CD4-positive, CD25-positive, alpha-beta regulatory T cell (primary cell): Measurements from ENCODE around the gene DNAJB2. TPM values are rescaled to one million over a fixed set of nuclear protein-coding genes. Genes with fewer than 3 reads are reported as not detected.
A peak's percentile ranks its signal among the peaks of the same experiment; 100 is the strongest.

ENCODE experiments used
- ATAC-seq, 2 donors: fragments of 150-1000 bp; cut with Tn5 transposase; one replicate each; pipeline ENCODE4 v1.10.0; 2021; ENCODE audit warnings: low read depth in 2 of 2, moderate number of reproducible peaks in 2 of 2, moderate library complexity in 1 of 2
- DNase-seq, 3 donors: peaks; one replicate each; pipeline versions ENCODE4 v3.0.0 to v3.0.0-alpha.2; 2012 to 2022; ENCODE audit warnings: mixed read lengths in 1 of 3
- H3K27ac ChIP-seq: one replicate; pipeline ENCODE4 v1.7.0; 2013; ENCODE audit warnings: mild to moderate bottlenecking, low read length; ENCODE audit not compliant: insufficient read depth, poor library complexity, severe bottlenecking
- H3K27me3 ChIP-seq: one replicate; pipeline ENCODE4 v1.7.0; 2013; ENCODE audit warnings: low read length; ENCODE audit not compliant: control insufficient read depth, insufficient read depth
- H3K36me3 ChIP-seq: one replicate; pipeline ENCODE4 v1.7.0; 2013; ENCODE audit warnings: mild to moderate bottlenecking, low read length, moderate library complexity; ENCODE audit not compliant: control insufficient read depth, insufficient read depth
- H3K4me1 ChIP-seq: 2 replicates; pipeline ENCODE4 v1.7.0; 2013; ENCODE audit warnings: mild to moderate bottlenecking, low read length; ENCODE audit not compliant: insufficient read depth, control insufficient read depth, poor library complexity, severe bottlenecking
- H3K4me3 ChIP-seq: one replicate; pipeline ENCODE4 v1.7.0; 2013; ENCODE audit warnings: low read depth, mild to moderate bottlenecking, low read length, moderate library complexity
- H3K9me3 ChIP-seq, 2 experiments: 1 replicate in 1 of 2; 2 replicates in 1 of 2; pipeline ENCODE4 v1.7.0; 2013; ENCODE audit warnings: low read length in 2 of 2, mild to moderate bottlenecking in 1 of 2, moderate library complexity in 1 of 2; ENCODE audit not compliant: control insufficient read depth in 2 of 2
- H3K27ac Mint-ChIP-seq, 3 donors: one replicate each; pipeline ENCODE4 v1.8.0; 2020 to 2022; ENCODE audit warnings: mild to moderate bottlenecking in 3 of 3, mixed read lengths in 3 of 3, moderate library complexity in 2 of 3
- H3K27me3 Mint-ChIP-seq: one replicate; pipeline ENCODE4 v1.8.0; 2022; ENCODE audit warnings: mild to moderate bottlenecking, mixed read lengths
- H3K36me3 Mint-ChIP-seq: one replicate; pipeline ENCODE4 v1.8.0; 2020; ENCODE audit warnings: mixed read lengths
- H3K4me1 Mint-ChIP-seq, 4 donors: one replicate each; pipeline ENCODE4 v1.8.0; 2020 to 2022; ENCODE audit warnings: mixed read lengths in 4 of 4, mild to moderate bottlenecking in 1 of 4
- H3K4me3 Mint-ChIP-seq, 4 donors: one replicate each; pipeline ENCODE4 v1.8.0; 2020 to 2022; ENCODE audit warnings: mild to moderate bottlenecking in 4 of 4, mixed read lengths in 4 of 4, moderate library complexity in 3 of 4
- H3K9me3 Mint-ChIP-seq, 7 donors: one replicate each; pipeline ENCODE4 v1.8.0; 2020 to 2022; ENCODE audit warnings: mixed read lengths in 7 of 7, mild to moderate bottlenecking in 3 of 7, moderate library complexity in 2 of 7
- polyA plus RNA-seq, 4 donors: library from polyadenylated mRNA; unstranded; fragments of 300-500 nt; fragmentation: Illumina TruSeq; gene quantifications; one replicate each; pipeline ENCODE4 v1.2.3, GENCODE V29; 2021
- total RNA-seq: library from RNA; stranded (reverse); gene quantifications from one replicate; pipeline ENCODE4 v1.2.3, GENCODE V29; 2022

DNAJB2 gene
- total and polyA plus RNA-seq, 5 donors from 2014 or later = 6.0 to 133 (median 6.3) TPM

GRCh38 chr2:219293736-219294231 is 14.6 kb downstream of the DNAJB2 start:
- peaks cover 21% of the 10 kb centered on the region for H3K27me3 Mint-ChIP-seq
- H3K4me3 ChIP-seq = no peak overlapping the region
- H3K27me3 ChIP-seq = no peaks in the 10 kb centered on the region
- H3K4me1 ChIP-seq = peaks cover 13% of the 10 kb centered on the region
- DNase-seq (no peak), ATAC-seq (no peak)
- no peak overlapping the region for H3K27ac ChIP-seq
- H3K27ac Mint-ChIP-seq = no peak overlapping the region
- no peaks in the 10 kb centered on the region for H3K9me3 Mint-ChIP-seq
- H3K36me3 ChIP-seq = no peaks in the 10 kb centered on the region
- peaks cover 0 to 25% (median 5%) of the 10 kb centered on the region in 4 donors for H3K4me1 Mint-ChIP-seq
- H3K4me3 Mint-ChIP-seq = peak overlapping the region in 3 of 4 donors; percentile 54 to 88 (median 80)
- H3K9me3 ChIP-seq = no peaks in the 10 kb centered on the region
- H3K36me3 Mint-ChIP-seq = no peaks in the 10 kb centered on the region

GRCh38 chr2:219294356-219295351 is 15.5 kb downstream of the DNAJB2 start:
- peak overlapping the region in 2 of 3 donors; percentile 68 to 82 for H3K27ac Mint-ChIP-seq
- no peaks in the 10 kb centered on the region for H3K27me3 ChIP-seq
- H3K4me3 ChIP-seq = no peak overlapping the region
- H3K27ac ChIP-seq = peak overlapping the region; percentile 59
- H3K27me3 Mint-ChIP-seq = peaks cover 25% of the 10 kb centered on the region
- no peaks in the 10 kb centered on the region for H3K36me3 ChIP-seq
- H3K36me3 Mint-ChIP-seq = no peaks in the 10 kb centered on the region
- H3K9me3 Mint-ChIP-seq = no peaks in the 10 kb centered on the region
- peak overlapping the region in 3 of 4 donors; percentile 80 to 88 (median 87) for H3K4me3 Mint-ChIP-seq
- ATAC-seq (peak; percentile 95 to 97), DNase-seq (peak; percentile 82 to 92 (median 88))
- peaks cover 0 to 29% (median 5%) of the 10 kb centered on the region in 4 donors for H3K4me1 Mint-ChIP-seq
- no peaks in the 10 kb centered on the region for H3K9me3 ChIP-seq
- peaks cover 16% of the 10 kb centered on the region for H3K4me1 ChIP-seq

GRCh38 chr2:219296142-219296541 is 17.0 kb downstream of the DNAJB2 start:
- Histone ChIP-seq H3K4me1 (peaks cover 16% of the 10 kb centered on the region), H3K27ac (no peak overlapping the region), H3K9me3 (no peaks in the 10 kb centered on the region), H3K4me3 (no peak overlapping the region), H3K27me3 (no peaks in the 10 kb centered on the region), H3K36me3 (no peaks in the 10 kb centered on the region)
- no peaks in the 10 kb centered on the region for H3K9me3 Mint-ChIP-seq
- H3K27me3 Mint-ChIP-seq = peaks cover 39% of the 10 kb centered on the region
- H3K36me3 Mint-ChIP-seq = no peaks in the 10 kb centered on the region
- ATAC-seq (no peak), DNase-seq (no peak)
- H3K4me3 Mint-ChIP-seq = no peak overlapping the region
- peaks cover 0 to 29% (median 5%) of the 10 kb centered on the region in 4 donors for H3K4me1 Mint-ChIP-seq
- no peak overlapping the region for H3K27ac Mint-ChIP-seq

- Mint-ChIP-seq H3K9me3 (no peaks in the 10 kb centered on the region), H3K27me3 (peaks cover 46% of the 10 kb centered on the region), H3K4me1 (peaks cover 0 to 29% (median 5%) of the 10 kb centered on the region in 4 donors), H3K4me3 (no peak overlapping the region), H3K36me3 (no peaks in the 10 kb centered on the region), H3K27ac (no peak overlapping the region)
- Histone ChIP-seq H3K27ac (no peak overlapping the region), H3K4me3 (no peak overlapping the region), H3K9me3 (no peaks in the 10 kb centered on the region), H3K27me3 (peaks cover 2% of the 10 kb centered on the region), H3K4me1 (peaks cover 16% of the 10 kb centered on the region), H3K36me3 (no peaks in the 10 kb centered on the region)
- peak in 1 of 3 donors; percentile 17 for DNase-seq
- no peak for ATAC-seq
These were observed 17.6 kb downstream of the DNAJB2 start for GRCh38 chr2:219296631-219297391.

GRCh38 chr2:219297766-219298456 is 18.7 kb downstream of the DNAJB2 start:
- Mint-ChIP-seq H3K9me3 (no peaks in the 10 kb centered on the region), H3K27ac (no peak overlapping the region)

GRCh38 chr2:219298759-219299371 is 19.7 kb downstream of the DNAJB2 start:
- DNase-seq = peak; percentile 76 to 84 (median 77)
- Histone ChIP-seq H3K27ac (no peak overlapping the region), H3K4me3 (no peak overlapping the region), H3K36me3 (no peaks in the 10 kb centered on the region), H3K9me3 (no peaks in the 10 kb centered on the region), H3K27me3 (peaks cover 4% of the 10 kb centered on the region), H3K4me1 (peaks cover 16% of the 10 kb centered on the region)
- Mint-ChIP-seq H3K9me3 (no peaks in the 10 kb centered on the region), H3K27me3 (peaks cover 54% of the 10 kb centered on the region), H3K4me3 (no peak overlapping the region), H3K4me1 (peaks cover 0 to 29% (median 5%) of the 10 kb centered on the region in 4 donors), H3K36me3 (no peaks in the 10 kb centered on the region), H3K27ac (no peak overlapping the region)
- peak; percentile 54 to 57 for ATAC-seq

More at GRCh38 chr2:219297766-219298456, 18.7 kb downstream of the DNAJB2 start:
- Mint-ChIP-seq H3K4me3 (peak overlapping the region in 1 of 4 donors; percentile 16), H3K27me3 (peaks cover 51% of the 10 kb centered on the region), H3K4me1 (peaks cover 0 to 29% (median 5%) of the 10 kb centered on the region in 4 donors), H3K36me3 (no peaks in the 10 kb centered on the region)
- Histone ChIP-seq H3K27me3 (peaks cover 2% of the 10 kb centered on the region), H3K27ac (no peak overlapping the region), H3K4me1 (peaks cover 16% of the 10 kb centered on the region), H3K4me3 (no peak overlapping the region), H3K36me3 (no peaks in the 10 kb centered on the region), H3K9me3 (no peaks in the 10 kb centered on the region)
- DNase-seq (no peak), ATAC-seq (no peak)

GRCh38 chr2:219299372-219299760 is 20.2 kb downstream of the DNAJB2 start:
- ATAC-seq (no peak), DNase-seq (no peak)
- no peaks in the 10 kb centered on the region for H3K9me3 Mint-ChIP-seq
- Histone ChIP-seq H3K4me1 (peaks cover 13% of the 10 kb centered on the region), H3K4me3 (no peak overlapping the region), H3K9me3 (no peaks in the 10 kb centered on the region), H3K36me3 (no peaks in the 10 kb centered on the region), H3K27me3 (peaks cover 4% of the 10 kb centered on the region), H3K27ac (no peak overlapping the region)
- no peaks in the 10 kb centered on the region for H3K36me3 Mint-ChIP-seq
- no peak overlapping the region for H3K4me3 Mint-ChIP-seq
- peaks cover 0 to 26% (median 5%) of the 10 kb centered on the region in 4 donors for H3K4me1 Mint-ChIP-seq
- H3K27me3 Mint-ChIP-seq = peaks cover 56% of the 10 kb centered on the region
- H3K27ac Mint-ChIP-seq = no peak overlapping the region
